SU-DHL-6 (cell line): ENCODE data around the gene CIBAR2.

ENCODE experiments used
- EZH2phosphoT487 ChIP-seq: fragments of 200-600 bp; sonication (generic), shearing (Covaris generic); conservative IDR thresholded peaks from 2 replicates; pipeline ENCODE4 v1.6.1; 2018; ENCODE audit warnings: mild to moderate bottlenecking, antibody characterized with exemption, low read length, moderate library complexity, mixed read lengths
- TF ChIP-seq, protein P1 (sequence below): fragments of 200-600 bp; sonication (generic); IDR thresholded peaks from one replicate; pipeline ENCODE4 v1.5.1; 2017; ENCODE audit warnings: antibody characterized with exemption, mild to moderate bottlenecking, low read length, moderate library complexity; ENCODE audit not compliant: insufficient read depth, poor library complexity, severe bottlenecking

DNA sequence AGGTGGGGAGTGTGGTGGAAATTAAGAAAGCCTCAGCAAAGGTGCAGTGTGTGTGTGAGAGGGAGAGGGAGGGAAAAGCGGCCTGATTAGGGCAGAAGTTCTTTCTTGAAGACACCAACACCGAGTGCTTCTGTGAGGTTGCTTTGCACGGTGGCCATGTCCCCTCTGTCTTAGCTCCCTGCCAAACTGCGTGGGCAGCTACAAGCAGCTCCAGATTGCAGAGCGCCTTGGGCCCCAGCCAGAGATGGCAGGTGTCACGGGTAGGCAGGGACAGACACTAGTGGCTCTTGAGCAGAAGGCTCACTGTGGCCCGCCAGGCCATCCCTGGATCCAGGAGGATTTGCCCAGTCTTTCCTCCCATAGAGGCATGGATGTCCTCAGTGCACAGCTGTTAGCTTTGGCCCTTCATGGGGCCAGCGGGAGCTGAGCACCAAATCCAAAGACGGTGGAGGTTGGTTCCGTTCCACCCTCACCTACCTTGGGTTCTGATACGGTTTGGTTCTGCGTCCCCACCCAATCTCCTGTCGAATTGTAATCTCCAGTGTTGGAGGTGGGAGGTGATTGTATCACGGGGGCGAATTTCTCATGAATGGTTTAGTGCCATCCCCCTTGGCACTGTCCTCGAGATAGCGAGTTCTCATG is 63.2 kb downstream of the CIBAR2 start:
- TF ChIP-seq, protein P1, sequence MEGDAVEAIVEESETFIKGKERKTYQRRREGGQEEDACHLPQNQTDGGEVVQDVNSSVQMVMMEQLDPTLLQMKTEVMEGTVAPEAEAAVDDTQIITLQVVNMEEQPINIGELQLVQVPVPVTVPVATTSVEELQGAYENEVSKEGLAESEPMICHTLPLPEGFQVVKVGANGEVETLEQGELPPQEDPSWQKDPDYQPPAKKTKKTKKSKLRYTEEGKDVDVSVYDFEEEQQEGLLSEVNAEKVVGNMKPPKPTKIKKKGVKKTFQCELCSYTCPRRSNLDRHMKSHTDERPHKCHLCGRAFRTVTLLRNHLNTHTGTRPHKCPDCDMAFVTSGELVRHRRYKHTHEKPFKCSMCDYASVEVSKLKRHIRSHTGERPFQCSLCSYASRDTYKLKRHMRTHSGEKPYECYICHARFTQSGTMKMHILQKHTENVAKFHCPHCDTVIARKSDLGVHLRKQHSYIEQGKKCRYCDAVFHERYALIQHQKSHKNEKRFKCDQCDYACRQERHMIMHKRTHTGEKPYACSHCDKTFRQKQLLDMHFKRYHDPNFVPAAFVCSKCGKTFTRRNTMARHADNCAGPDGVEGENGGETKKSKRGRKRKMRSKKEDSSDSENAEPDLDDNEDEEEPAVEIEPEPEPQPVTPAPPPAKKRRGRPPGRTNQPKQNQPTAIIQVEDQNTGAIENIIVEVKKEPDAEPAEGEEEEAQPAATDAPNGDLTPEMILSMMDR, result no peak
- TF ChIP-seq EZH2phosphoT487, result no peak
